A673 (cell line): ENCODE results near the gene AURKAIP1.

Experiments used
- CTCF ChIP-seq: fragments of 300-800, 200-600 bp; sonication (generic); conservative IDR thresholded peaks from 2 replicates; pipeline ENCODE4 v1.5.1; 2017; ENCODE audit warnings: low read depth, mild to moderate bottlenecking, antibody characterized with exemption, low read length, moderate library complexity, mixed read lengths
- EZH2 ChIP-seq: fragments of 200-600 bp; sonication (generic); IDR thresholded peaks from 2 replicates; pipeline ENCODE4 v1.6.1; 2017; ENCODE audit warnings: borderline replicate concordance, low read depth, mild to moderate bottlenecking, mixed read lengths, antibody characterized with exemption, low read length; ENCODE audit not compliant: poor library complexity, severe bottlenecking

DNA sequence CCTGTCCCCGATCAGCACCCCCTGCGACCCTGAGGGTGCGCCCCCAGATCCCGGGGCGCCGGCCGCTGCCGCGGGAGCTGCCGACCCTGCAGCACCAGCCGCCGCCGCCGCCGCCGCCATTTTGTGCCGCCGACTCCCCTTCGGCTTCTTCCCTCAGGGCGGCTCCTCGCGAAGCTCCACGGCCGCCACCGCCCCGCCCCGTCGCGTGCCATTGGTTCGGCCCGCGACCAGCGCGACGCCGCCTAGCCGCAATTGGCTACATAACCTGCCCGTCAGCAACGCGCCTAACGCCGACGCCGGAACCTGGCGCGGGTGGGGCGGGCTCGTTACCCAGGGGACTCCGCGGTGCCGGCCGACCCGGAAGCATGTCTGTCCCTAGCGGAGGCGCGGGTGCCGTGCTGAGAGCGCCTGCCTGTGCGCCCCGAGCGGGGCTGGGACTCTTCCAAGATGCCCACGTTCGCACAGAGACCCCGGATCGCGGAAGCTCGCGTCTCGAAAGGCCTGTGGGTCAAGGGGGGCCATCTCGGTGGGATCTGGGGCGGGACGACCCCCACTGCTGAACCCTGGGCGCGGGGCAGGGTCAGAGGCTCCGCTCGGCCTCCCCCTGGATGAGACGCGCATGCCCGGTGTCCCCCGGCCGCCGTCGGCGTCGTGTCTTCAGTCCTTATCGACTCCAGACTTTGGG lies 24.3 kb upstream of the AURKAIP1 start, which contains the start of gene CCNL2:
- no peak for TF ChIP-seq EZH2
- peak; percentile 62 for TF ChIP-seq CTCF
